Fibroblast of skin of left quadriceps (primary cell): ENCODE results near the gene PRDM16.

ENCODE experiments used
- DNase-seq, 2 experiments: peaks; one replicate each; pipeline ENCODE4 v3.0.0-alpha.2; 2013; ENCODE audit warnings: low read depth in 2 of 2

The PRDM16 gene

GRCh38 chr1:3103967-3104677 is 35.1 kb downstream of the PRDM16 start:
- no peak for DNase-seq

GRCh38 chr1:3105167-3105863 is 36.3 kb downstream of the PRDM16 start:
- DNase-seq, result peak; percentile 3 to 12

GRCh38 chr1:3106216-3106615 is 37.2 kb downstream of the PRDM16 start:
- no peak for DNase-seq

- DNase-seq, result no peak
These were observed 38.2 kb downstream of the PRDM16 start for GRCh38 chr1:3107201-3107600.

- DNase-seq, result no peak
These were observed 40.4 kb downstream of the PRDM16 start for GRCh38 chr1:3109355-3109754.

- no peak for DNase-seq
These were observed 42.5 kb downstream of the PRDM16 start for GRCh38 chr1:3111348-3112021.

GRCh38 chr1:3112526-3112925 is 43.5 kb downstream of the PRDM16 start:
- DNase-seq, result no peak

- no peak for DNase-seq
These were observed 44.2 kb downstream of the PRDM16 start for GRCh38 chr1:3113047-3113740.

- no peak for DNase-seq
These were observed 44.7 kb downstream of the PRDM16 start for GRCh38 chr1:3113741-3114056.

- no peak for DNase-seq
These were observed 45.2 kb downstream of the PRDM16 start for GRCh38 chr1:3114131-3114744.

GRCh38 chr1:3114846-3115245 is 45.8 kb downstream of the PRDM16 start:
- no peak for DNase-seq

GRCh38 chr1:3115275-3116149 is 46.5 kb downstream of the PRDM16 start:
- DNase-seq, result no peak

GRCh38 chr1:3116150-3116510 is 47.1 kb downstream of the PRDM16 start:
- DNase-seq, result no peak

GRCh38 chr1:3116560-3116959 is 47.6 kb downstream of the PRDM16 start:
- DNase-seq, result no peak

- DNase-seq, result no peak
These were observed 48.9 kb downstream of the PRDM16 start for GRCh38 chr1:3117879-3118278.

- DNase-seq, result no peak
These were observed 50.1 kb downstream of the PRDM16 start for GRCh38 chr1:3119061-3119460.

- no peak for DNase-seq
These were observed 50.7 kb downstream of the PRDM16 start for GRCh38 chr1:3119725-3120124.

GRCh38 chr1:3120140-3120539 is 51.1 kb downstream of the PRDM16 start:
- DNase-seq, result no peak

GRCh38 chr1:3120994-3121393 is 52.0 kb downstream of the PRDM16 start:
- no peak for DNase-seq

GRCh38 chr1:3121401-3122210 is 52.6 kb downstream of the PRDM16 start:
- DNase-seq, result no peak
